Loucy (cell line): ENCODE data around the gene USP20.

ENCODE experiments used
- H2AFZ ChIP-seq: fragments of 200-600 bp; sonication (generic); 2 replicates; pipeline ENCODE4 v1.6.0; 2016; ENCODE audit warnings: antibody characterized with exemption, mild to moderate bottlenecking, low read length, moderate library complexity
- H3F3A ChIP-seq: fragments of 200-600 bp; 2 replicates; pipeline ENCODE4 v1.6.0; 2016; ENCODE audit warnings: antibody characterized with exemption, low read depth, mild to moderate bottlenecking
- H3K27me3 ChIP-seq: fragments of 200-600 bp; sonication (generic); 2 replicates; pipeline ENCODE4 v1.6.1; 2014; ENCODE audit warnings: low read length, mild to moderate bottlenecking; ENCODE audit not compliant: insufficient read depth, poor library complexity, severe bottlenecking
- H3K36me3 ChIP-seq: fragments of 200-600 bp; sonication (generic); 2 replicates; pipeline ENCODE4 v1.6.1; 2016; ENCODE audit warnings: low read length; ENCODE audit not compliant: insufficient read depth
- H3K4me1 ChIP-seq: fragments of 200-600 bp; sonication (generic); 2 replicates; pipeline ENCODE4 v1.5.1; 2014; ENCODE audit warnings: low read length, mild to moderate bottlenecking; ENCODE audit not compliant: insufficient read depth, poor library complexity, severe bottlenecking
- H3K4me2 ChIP-seq: fragments of 200-600 bp; sonication (generic); 2 replicates; pipeline ENCODE4 v1.6.0; 2014; ENCODE audit warnings: antibody characterized with exemption, low read length, low read depth, mild to moderate bottlenecking; ENCODE audit not compliant: poor library complexity, severe bottlenecking
- H3K4me3 ChIP-seq: fragments of 200-600 bp; sonication (generic); 2 replicates; pipeline ENCODE4 v1.5.1; 2014; ENCODE audit warnings: low read length, mild to moderate bottlenecking, mixed read lengths; ENCODE audit not compliant: poor library complexity, severe bottlenecking
- H3K79me2 ChIP-seq: fragments of 200-600 bp; sonication (generic); 2 replicates; pipeline ENCODE4 v1.6.1; 2014; ENCODE audit warnings: low read length; ENCODE audit not compliant: insufficient read depth
- H3K9ac ChIP-seq: fragments of 200-600 bp; sonication (generic); 2 replicates; pipeline ENCODE4 v1.6.0; 2014; ENCODE audit warnings: mild to moderate bottlenecking, low read depth, low read length, moderate library complexity; ENCODE audit not compliant: poor library complexity, severe bottlenecking
- H3K9me2 ChIP-seq: fragments of 200-600 bp; sonication (generic); replicated peaks from 2 replicates; pipeline ENCODE4 v1.6.1; 2016; ENCODE audit warnings: low read depth, low read length, mixed read lengths
- H3K9me3 ChIP-seq: fragments of 200-600 bp; sonication (generic); 2 replicates; pipeline ENCODE4 v1.6.1; 2014; ENCODE audit warnings: mild to moderate bottlenecking, antibody characterized with exemption, low read length, low read depth; ENCODE audit not compliant: insufficient read depth
- H4K20me1 ChIP-seq: fragments of 200-600 bp; sonication (generic); 2 replicates; pipeline ENCODE4 v1.6.0; 2014; ENCODE audit warnings: antibody characterized with exemption, low read length, mild to moderate bottlenecking; ENCODE audit not compliant: insufficient read depth, poor library complexity, severe bottlenecking
- EZH2phosphoT487 ChIP-seq: fragments of 200-600 bp; IDR thresholded peaks from 2 replicates; pipeline ENCODE4 v1.6.1; 2018; ENCODE audit warnings: antibody characterized with exemption, mild to moderate bottlenecking, moderate library complexity, borderline replicate concordance
- TF ChIP-seq, protein P1 (sequence below): fragments of 200-600 bp; sonication (generic); conservative IDR thresholded peaks from 2 replicates; pipeline ENCODE4 v1.5.1; 2014; ENCODE audit warnings: mild to moderate bottlenecking, antibody characterized with exemption, low read length

Gene USP20

DNA sequence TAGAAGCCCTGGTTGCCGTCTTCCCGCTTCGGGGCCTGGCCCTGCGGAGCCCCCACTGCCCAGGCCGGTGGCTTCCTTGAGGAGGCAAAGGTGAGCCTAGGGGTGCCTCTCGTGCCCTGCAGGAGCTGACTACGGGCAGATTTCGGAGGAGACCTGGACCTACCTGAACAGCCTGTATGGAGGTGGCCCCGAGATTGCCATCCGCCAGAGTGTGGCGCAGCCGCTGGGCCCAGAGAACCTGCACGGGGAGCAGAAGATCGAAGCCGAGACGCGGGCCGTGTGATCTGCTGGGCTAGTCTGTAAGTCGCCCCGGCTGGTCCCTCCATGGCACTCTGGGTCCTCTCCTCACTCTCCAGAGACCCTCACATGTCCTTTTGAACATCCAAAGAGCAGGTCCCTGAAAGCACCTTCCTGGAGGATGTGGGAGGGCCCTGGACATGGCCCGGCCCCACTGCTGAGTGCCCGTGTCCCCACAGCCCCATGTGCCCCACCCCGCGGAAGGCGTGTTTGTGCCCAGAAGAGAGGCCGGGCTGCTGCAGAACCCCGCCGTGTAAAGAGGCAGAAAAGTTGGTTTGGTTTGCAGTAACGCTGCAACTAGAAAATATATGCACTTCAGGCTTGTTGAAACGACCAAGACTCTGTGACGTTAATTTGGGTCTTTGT lies 44.9 kb downstream of the USP20 start:
- Histone ChIP-seq H3K4me2 (no peak overlapping the region), H3F3A (no peaks in the 10 kb centered on the region), H3K9me3 (no peaks in the 10 kb centered on the region), H4K20me1 (no peaks in the 10 kb centered on the region), H3K9ac (no peak overlapping the region), H3K9me2 (no peaks in the 10 kb centered on the region), H3K27me3 (no peaks in the 10 kb centered on the region), H3K36me3 (no peaks in the 10 kb centered on the region; the same call in 1 of the 2 replicates), H3K4me3 (no peak overlapping the region), H2AFZ (no peak overlapping the region), H3K4me1 (peaks cover 9% of the 10 kb centered on the region), H3K79me2 (peaks cover 9% of the 10 kb centered on the region)
- no peak for TF ChIP-seq EZH2phosphoT487
- TF ChIP-seq, protein P1, sequence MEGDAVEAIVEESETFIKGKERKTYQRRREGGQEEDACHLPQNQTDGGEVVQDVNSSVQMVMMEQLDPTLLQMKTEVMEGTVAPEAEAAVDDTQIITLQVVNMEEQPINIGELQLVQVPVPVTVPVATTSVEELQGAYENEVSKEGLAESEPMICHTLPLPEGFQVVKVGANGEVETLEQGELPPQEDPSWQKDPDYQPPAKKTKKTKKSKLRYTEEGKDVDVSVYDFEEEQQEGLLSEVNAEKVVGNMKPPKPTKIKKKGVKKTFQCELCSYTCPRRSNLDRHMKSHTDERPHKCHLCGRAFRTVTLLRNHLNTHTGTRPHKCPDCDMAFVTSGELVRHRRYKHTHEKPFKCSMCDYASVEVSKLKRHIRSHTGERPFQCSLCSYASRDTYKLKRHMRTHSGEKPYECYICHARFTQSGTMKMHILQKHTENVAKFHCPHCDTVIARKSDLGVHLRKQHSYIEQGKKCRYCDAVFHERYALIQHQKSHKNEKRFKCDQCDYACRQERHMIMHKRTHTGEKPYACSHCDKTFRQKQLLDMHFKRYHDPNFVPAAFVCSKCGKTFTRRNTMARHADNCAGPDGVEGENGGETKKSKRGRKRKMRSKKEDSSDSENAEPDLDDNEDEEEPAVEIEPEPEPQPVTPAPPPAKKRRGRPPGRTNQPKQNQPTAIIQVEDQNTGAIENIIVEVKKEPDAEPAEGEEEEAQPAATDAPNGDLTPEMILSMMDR = no peak

DNA sequence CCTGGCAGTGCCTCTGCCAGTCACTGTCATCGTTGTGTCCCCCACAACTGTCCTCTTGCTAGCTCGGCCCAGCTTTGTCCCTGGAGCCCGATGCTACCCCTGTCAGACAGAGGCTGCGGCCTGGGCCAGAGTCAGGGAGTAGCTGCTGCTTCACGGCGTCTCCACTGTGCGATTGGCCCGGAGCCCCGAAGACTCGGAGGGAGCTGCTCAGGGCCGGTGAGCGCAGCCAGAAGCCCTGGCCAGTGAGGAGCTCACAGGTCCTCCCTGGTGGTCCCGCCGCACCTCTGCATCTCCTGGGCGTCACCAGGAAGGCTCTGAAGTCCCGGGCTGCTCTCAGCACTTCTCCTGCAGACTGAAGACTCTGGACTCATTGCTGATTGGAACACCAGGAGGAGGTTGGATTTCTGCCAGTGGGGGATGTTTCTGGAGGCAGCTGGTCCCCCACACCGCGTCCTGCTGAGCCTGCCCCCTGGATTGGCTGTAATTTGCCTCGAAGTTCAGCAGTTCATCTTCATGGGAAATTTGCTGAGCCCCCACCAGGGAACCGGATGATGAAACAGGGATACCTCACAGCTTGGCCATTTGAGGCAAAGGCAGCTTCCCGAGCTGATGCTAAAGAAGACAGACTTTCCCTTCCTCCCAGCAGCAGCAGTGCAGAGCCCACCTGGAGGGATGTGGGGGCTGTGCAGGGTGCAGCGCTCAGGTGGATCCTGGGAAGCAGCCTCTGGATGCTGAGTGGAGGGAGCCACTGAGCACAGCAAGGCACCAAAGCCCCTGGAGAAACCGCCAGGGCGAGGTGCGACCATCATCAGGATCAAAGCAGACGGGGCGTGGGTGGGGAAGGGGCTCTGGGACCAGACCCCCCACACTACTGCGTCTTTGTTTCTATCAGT lies 45.6 kb downstream of the USP20 start:
- H3K27me3 ChIP-seq = no peaks in the 10 kb centered on the region
- no peak overlapping the region for H3K4me2 ChIP-seq
- no peaks in the 10 kb centered on the region for H3K9me2 ChIP-seq
- H3K4me1 ChIP-seq = peaks cover 13% of the 10 kb centered on the region
- no peaks in the 10 kb centered on the region for H3F3A ChIP-seq
- H3K9me3 ChIP-seq = no peaks in the 10 kb centered on the region
- TF ChIP-seq EZH2phosphoT487 = no peak
- TF ChIP-seq, protein P1 = no peak
- H3K79me2 ChIP-seq = peaks cover 13% of the 10 kb centered on the region
- no peaks in the 10 kb centered on the region; the same call in 1 of the 2 replicates for H3K36me3 ChIP-seq
- no peak overlapping the region for H3K9ac ChIP-seq
- H4K20me1 ChIP-seq = no peaks in the 10 kb centered on the region
- H2AFZ ChIP-seq = no peak overlapping the region
- H3K4me3 ChIP-seq = no peak overlapping the region

DNA sequence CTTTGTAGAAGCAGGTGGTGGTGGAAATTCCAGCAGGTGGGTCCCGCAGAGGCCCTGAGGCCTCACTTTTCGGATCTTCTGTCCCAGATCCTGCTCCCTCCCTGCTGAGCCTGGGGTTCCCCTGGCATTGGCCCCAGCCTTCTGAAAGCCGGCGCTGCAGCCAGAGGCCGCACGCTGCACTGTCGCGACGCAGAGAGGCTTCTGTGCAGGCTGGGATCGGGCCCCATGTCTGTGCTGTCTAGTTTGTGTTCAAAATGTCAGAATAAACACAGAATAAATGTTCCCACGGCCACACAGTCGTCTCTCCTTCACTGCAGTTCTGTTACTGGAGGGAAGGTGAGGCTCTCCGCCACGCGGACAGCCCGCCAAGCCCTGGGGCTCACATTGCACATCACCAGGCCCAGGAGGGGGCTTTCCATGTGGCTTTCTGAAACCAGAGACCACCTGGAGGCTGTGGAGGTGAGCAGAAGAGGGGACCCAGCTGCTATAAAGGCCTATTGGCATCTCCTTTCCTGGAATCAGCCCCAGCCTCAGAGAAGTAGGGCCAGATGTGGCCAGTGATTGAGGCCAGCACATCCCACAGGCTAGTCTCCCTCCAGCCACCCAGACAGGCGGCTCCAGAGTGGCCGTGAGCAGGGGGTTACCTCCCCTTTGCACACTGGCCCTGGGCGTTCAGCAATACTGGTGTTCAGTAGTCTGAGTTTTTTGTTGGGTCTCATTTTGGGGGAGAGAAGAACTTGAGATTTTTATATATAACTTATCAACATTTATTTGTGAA lies 46.5 kb downstream of the USP20 start:
- H3K4me2 ChIP-seq = no peak overlapping the region
- peaks cover 21% of the 10 kb centered on the region for H3K79me2 ChIP-seq
- no peaks in the 10 kb centered on the region for H3K27me3 ChIP-seq
- H3K9me3 ChIP-seq = no peaks in the 10 kb centered on the region
- H3K9ac ChIP-seq = no peak overlapping the region
- no peak overlapping the region for H3K4me3 ChIP-seq
- no peak overlapping the region for H2AFZ ChIP-seq
- no peak for TF ChIP-seq EZH2phosphoT487
- TF ChIP-seq, protein P1 = no peak
- H3K36me3 ChIP-seq = no peaks in the 10 kb centered on the region; the same call in 1 of the 2 replicates
- H4K20me1 ChIP-seq = no peaks in the 10 kb centered on the region
- H3K4me1 ChIP-seq = peaks cover 20% of the 10 kb centered on the region
- H3F3A ChIP-seq = no peaks in the 10 kb centered on the region
- no peaks in the 10 kb centered on the region for H3K9me2 ChIP-seq
